DOHH2 (cell line): ENCODE results near the gene CEP41.

Experiments used
- H3F3A ChIP-seq: fragments of 200-600 bp; sonication (generic), shearing (Covaris generic); 2 replicates; pipeline ENCODE4 v1.6.0; 2016; ENCODE audit warnings: antibody characterized with exemption, mild to moderate bottlenecking; ENCODE audit not compliant: control insufficient read depth, insufficient read depth
- H3K27ac ChIP-seq: fragments of 200-600 bp; sonication (generic); 2 replicates; pipeline ENCODE4 v1.5.1; 2014; ENCODE audit warnings: low read depth, mild to moderate bottlenecking, low read length, moderate library complexity
- H3K27me3 ChIP-seq: fragments of 200-600 bp; sonication (generic); 2 replicates; pipeline ENCODE4 v1.6.1; 2014; ENCODE audit warnings: mild to moderate bottlenecking, low read length, mixed read lengths; ENCODE audit not compliant: control insufficient read depth
- H3K36me3 ChIP-seq: fragments of 200-600 bp; sonication (generic); 2 replicates; pipeline ENCODE4 v1.6.1; 2014; ENCODE audit warnings: mild to moderate bottlenecking, low read length, moderate library complexity, mixed read lengths; ENCODE audit not compliant: control insufficient read depth
- H3K4me1 ChIP-seq: fragments of 200-600 bp; sonication (generic); 2 replicates; pipeline ENCODE4 v1.6.1; 2014; ENCODE audit warnings: mild to moderate bottlenecking, low read length, mixed read lengths; ENCODE audit not compliant: control insufficient read depth
- H3K4me2 ChIP-seq: fragments of 200-600 bp; sonication (generic); 2 replicates; pipeline ENCODE4 v1.6.0; 2014; ENCODE audit warnings: mild to moderate bottlenecking, low read length, moderate library complexity
- H3K4me3 ChIP-seq: fragments of 200-600 bp; sonication (generic); 2 replicates; pipeline ENCODE4 v1.5.1; 2014; ENCODE audit warnings: mild to moderate bottlenecking, low read length, mixed read lengths
- H3K79me2 ChIP-seq: fragments of 200-600 bp; sonication (generic); 2 replicates; pipeline ENCODE4 v1.6.1; 2014; ENCODE audit warnings: mild to moderate bottlenecking, low read length, mixed read lengths; ENCODE audit not compliant: control insufficient read depth
- H3K9me2 ChIP-seq: fragments of 200-600 bp; sonication (generic); replicated peaks from 2 replicates; pipeline ENCODE4 v1.6.1; 2014; ENCODE audit warnings: mild to moderate bottlenecking, low read length, mixed read lengths; ENCODE audit not compliant: control insufficient read depth
- H3K9me3 ChIP-seq: fragments of 200-600 bp; sonication (generic); 2 replicates; pipeline ENCODE4 v1.6.1; 2014; ENCODE audit warnings: antibody characterized with exemption, low read length, mixed read lengths; ENCODE audit not compliant: control insufficient read depth, insufficient read depth
- H4K20me1 ChIP-seq: fragments of 200-600 bp; sonication (generic); 2 replicates; pipeline ENCODE4 v1.6.0; 2014; ENCODE audit warnings: low read depth, mild to moderate bottlenecking, antibody characterized with exemption, low read length, moderate library complexity; ENCODE audit not compliant: control insufficient read depth, insufficient read depth
- CTCF ChIP-seq: fragments of 200-600 bp; sonication (generic); IDR thresholded peaks from one replicate; pipeline ENCODE4 v1.5.1; 2014; ENCODE audit warnings: antibody characterized with exemption, mild to moderate bottlenecking, low read depth, low read length; ENCODE audit not compliant: poor library complexity, severe bottlenecking
- EZH2phosphoT487 ChIP-seq: fragments of 200-600 bp; sonication (generic); IDR thresholded peaks from 2 replicates; pipeline ENCODE4 v1.6.1; 2017; ENCODE audit warnings: borderline replicate concordance, mild to moderate bottlenecking, antibody characterized with exemption, low read length, moderate library complexity, mixed read lengths

CEP41 gene

GRCh38 chr7:130410868-130411541 is 29.8 kb downstream of the CEP41 start:
- peaks cover 9% of the 10 kb centered on the region for H3K36me3 ChIP-seq
- TF ChIP-seq EZH2phosphoT487, result no peak
- no peak for TF ChIP-seq CTCF
- no peaks in the 10 kb centered on the region for H3K9me2 ChIP-seq
- no peaks in the 10 kb centered on the region for H3K79me2 ChIP-seq
- no peak overlapping the region for H3K4me2 ChIP-seq
- H3K4me1 ChIP-seq, result no peaks in the 10 kb centered on the region
- no peaks in the 10 kb centered on the region for H3K27me3 ChIP-seq
- H3K27ac ChIP-seq, result no peak overlapping the region
- H3F3A ChIP-seq, result no peaks in the 10 kb centered on the region
- no peak overlapping the region for H3K4me3 ChIP-seq
- no peaks in the 10 kb centered on the region for H4K20me1 ChIP-seq
- no peaks in the 10 kb centered on the region for H3K9me3 ChIP-seq

- Histone ChIP-seq H3K36me3 (peaks cover 9% of the 10 kb centered on the region), H3K27ac (no peak overlapping the region), H3K4me2 (no peak overlapping the region), H3K9me2 (no peaks in the 10 kb centered on the region), H3K79me2 (no peaks in the 10 kb centered on the region), H3K4me1 (no peaks in the 10 kb centered on the region), H3K9me3 (no peaks in the 10 kb centered on the region), H3K27me3 (no peaks in the 10 kb centered on the region), H4K20me1 (no peaks in the 10 kb centered on the region), H3F3A (no peaks in the 10 kb centered on the region), H3K4me3 (no peak overlapping the region)
- TF ChIP-seq CTCF (no peak), EZH2phosphoT487 (no peak)
These were observed 31.1 kb downstream of the CEP41 start for GRCh38 chr7:130409712-130410072.

- Histone ChIP-seq H3K9me3 (no peaks in the 10 kb centered on the region), H4K20me1 (no peaks in the 10 kb centered on the region), H3K4me1 (no peaks in the 10 kb centered on the region), H3K27ac (no peak overlapping the region), H3K4me3 (no peak overlapping the region), H3K79me2 (no peaks in the 10 kb centered on the region), H3K4me2 (no peak overlapping the region), H3K9me2 (no peaks in the 10 kb centered on the region), H3K36me3 (peaks cover 9% of the 10 kb centered on the region), H3F3A (no peaks in the 10 kb centered on the region), H3K27me3 (no peaks in the 10 kb centered on the region)
- TF ChIP-seq EZH2phosphoT487, result no peak
These were observed 31.6 kb downstream of the CEP41 start for GRCh38 chr7:130409067-130409711.

- Histone ChIP-seq H4K20me1 (no peaks in the 10 kb centered on the region), H3K36me3 (peaks cover 15% of the 10 kb centered on the region), H3K9me3 (no peaks in the 10 kb centered on the region), H3K9me2 (no peaks in the 10 kb centered on the region), H3K4me3 (no peak overlapping the region), H3K79me2 (no peaks in the 10 kb centered on the region), H3F3A (no peaks in the 10 kb centered on the region), H3K4me1 (no peaks in the 10 kb centered on the region), H3K4me2 (no peak overlapping the region), H3K27ac (no peak overlapping the region), H3K27me3 (no peaks in the 10 kb centered on the region)
- TF ChIP-seq EZH2phosphoT487 (no peak), CTCF (no peak)
These were observed 35.8 kb downstream of the CEP41 start for GRCh38 chr7:130405003-130405402.
